ENCODE measurements around the gene ADGRG4.
"Not testable (repeated sequence)": the region's sequence is repeated elsewhere in the genome, so short reads cannot be mapped to it uniquely, and the experiment has no call there.

Gene ADGRG4

DNA sequence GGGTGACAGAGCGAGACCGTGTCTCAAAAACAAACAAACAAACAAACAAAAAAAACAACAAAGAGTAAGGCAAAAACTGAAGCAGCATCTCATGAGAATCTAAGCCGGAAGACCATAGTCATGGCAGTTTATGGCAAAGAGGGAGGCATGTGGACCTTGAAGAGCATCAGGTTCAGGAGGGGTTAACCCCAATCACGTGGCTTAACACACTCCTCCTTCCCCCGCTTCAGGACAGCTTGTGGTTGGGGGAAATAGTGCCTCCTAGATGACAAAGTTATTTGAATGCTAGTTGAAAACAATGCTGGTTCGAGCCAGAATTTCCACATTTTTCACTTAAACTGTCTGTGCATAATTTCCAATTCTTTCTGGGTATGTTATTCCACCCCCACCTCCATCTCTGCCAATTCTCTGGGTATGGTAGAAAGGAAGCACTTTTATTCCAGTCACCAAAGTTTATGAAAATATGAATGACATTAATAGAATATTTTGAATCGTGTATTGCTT lies 37.9 kb upstream of the ADGRG4 start:
- Histone ChIP-seq H3K9ac (ENCODE audit: low read depth in 1 of 2, low read length in 2 of 2) (no peak overlapping the region), H3K9me3 (ENCODE audit: control insufficient read depth in 1 of 2, low read length in 2 of 2) (no peaks in the 10 kb centered on the region), H3K4me3 (ENCODE audit: low read depth in 1 of 2, low read length in 2 of 2) (no peak overlapping the region), H3K27me3 (ENCODE audit: control insufficient read depth in 1 of 2, insufficient read depth in 2 of 2, low read length in 2 of 2) (no peaks in the 10 kb centered on the region), H3K36me3 (ENCODE audit: control insufficient read depth in 1 of 2, insufficient read depth in 2 of 2, low read length in 2 of 2) (no peaks in the 10 kb centered on the region), H3K27ac (ENCODE audit: low read depth, low read length) (no peak overlapping the region), H3K4me1 (ENCODE audit: control insufficient read depth in 1 of 2, insufficient read depth in 2 of 2, low read length in 2 of 2) (no peaks in the 10 kb centered on the region)

DNA sequence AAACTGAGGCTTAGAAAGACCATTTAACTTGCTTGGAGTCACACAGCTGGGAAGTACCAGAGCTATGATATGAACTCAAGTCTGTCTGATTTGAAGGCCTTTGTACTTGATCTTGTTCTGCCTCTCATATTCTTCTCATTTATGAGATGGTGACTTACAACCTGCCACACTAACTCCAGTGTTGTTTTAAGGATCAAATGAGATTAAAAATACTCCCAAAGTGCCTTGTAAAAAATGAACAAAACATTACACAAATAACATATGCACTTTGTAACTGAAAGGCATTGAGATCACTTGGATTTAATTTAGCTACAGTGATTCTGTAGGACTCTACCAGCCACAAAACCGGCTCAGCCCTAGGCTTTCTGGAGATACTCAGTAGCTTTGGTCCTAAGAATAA lies 33.9 kb upstream of the ADGRG4 start:
- Histone ChIP-seq H3K27ac (ENCODE audit: low read depth, low read length) (no peak overlapping the region), H3K9ac (ENCODE audit: low read depth in 1 of 2, low read length in 2 of 2) (no peak overlapping the region), H3K4me1 (ENCODE audit: control insufficient read depth in 1 of 2, insufficient read depth in 2 of 2, low read length in 2 of 2) (no peaks in the 10 kb centered on the region), H3K4me3 (ENCODE audit: low read depth in 1 of 2, low read length in 2 of 2) (no peak overlapping the region), H3K36me3 (ENCODE audit: control insufficient read depth in 1 of 2, insufficient read depth in 2 of 2, low read length in 2 of 2) (no peaks in the 10 kb centered on the region), H3K9me3 (ENCODE audit: control insufficient read depth in 1 of 2, low read length in 2 of 2) (no peaks in the 10 kb centered on the region), H3K27me3 (ENCODE audit: control insufficient read depth in 1 of 2, insufficient read depth in 2 of 2, low read length in 2 of 2) (no peaks in the 10 kb centered on the region)

DNA sequence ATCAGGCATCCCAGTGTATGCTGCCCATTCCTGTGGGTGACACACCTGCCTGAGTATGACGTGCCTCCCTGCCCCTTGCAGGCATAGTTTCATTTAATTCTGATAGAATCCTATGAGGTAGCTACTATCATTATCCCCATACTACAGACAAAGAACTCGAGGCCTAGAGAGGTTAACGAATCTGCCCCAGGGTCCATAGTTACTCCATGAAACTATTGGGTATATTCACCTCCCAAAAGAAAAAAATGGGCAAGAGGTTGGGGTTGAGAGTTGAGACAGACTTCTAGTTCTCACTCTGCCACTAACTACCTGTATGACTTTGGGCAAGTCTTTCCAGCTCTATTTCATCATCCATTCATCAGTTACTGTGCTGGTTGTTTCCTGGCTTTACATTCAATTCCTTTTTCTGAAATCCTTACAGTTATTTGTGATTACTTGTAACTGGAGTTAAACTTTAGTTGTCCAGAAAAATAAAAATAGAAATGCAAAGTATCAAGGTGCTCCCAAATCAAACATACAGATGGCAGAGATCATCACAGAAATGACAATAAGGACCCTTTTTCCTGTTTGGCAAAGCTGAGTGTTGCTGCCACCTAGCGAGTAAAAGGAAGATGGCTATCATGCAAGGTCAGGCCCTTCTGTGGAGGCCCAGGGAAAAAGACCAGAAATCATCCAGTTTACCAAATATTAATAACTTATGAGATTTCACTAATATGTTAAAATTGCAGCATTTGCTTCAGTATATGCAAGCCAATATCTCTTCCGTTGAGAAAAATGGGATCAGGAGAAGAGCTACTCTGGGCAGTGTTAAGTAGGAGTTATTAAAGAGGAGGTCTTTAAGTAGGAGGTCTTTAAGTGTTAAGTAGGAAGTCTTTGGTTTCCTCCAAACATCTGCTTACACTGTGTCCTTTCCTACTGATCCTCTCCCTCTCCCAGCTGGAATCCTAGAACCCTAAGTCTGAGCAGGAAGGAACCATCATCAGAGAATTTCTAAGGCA lies 32.4 kb upstream of the ADGRG4 start:
- Histone ChIP-seq H3K27ac (ENCODE audit: low read depth, low read length) (no peak overlapping the region), H3K27me3 (ENCODE audit: control insufficient read depth in 1 of 2, insufficient read depth in 2 of 2, low read length in 2 of 2) (no peaks in the 10 kb centered on the region)

DNA sequence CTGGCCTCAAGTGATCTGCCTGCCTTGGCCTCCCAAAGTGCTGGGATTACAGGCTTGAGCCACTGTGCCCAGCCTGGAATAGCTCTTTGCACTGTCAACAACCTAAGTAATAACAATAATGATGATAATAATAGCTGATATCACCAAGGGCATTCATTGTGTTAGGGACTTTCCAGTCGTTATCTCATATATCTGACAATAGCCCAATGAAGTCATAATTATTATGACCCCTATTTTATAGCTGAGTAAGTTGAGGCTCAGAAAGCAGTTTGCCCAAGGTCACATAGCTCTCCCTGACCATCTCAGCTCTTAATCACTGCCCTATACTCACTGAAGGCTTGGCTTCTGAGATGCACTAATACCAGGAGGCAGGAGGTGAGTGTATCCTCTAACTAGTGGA lies 30.8 kb upstream of the ADGRG4 start:
- H3K4me1 ChIP-seq (ENCODE audit: control insufficient read depth in 1 of 2, insufficient read depth in 2 of 2, low read length in 2 of 2) = peaks cover 0 to 1% of the 10 kb centered on the region in 2 donors
- H3K27me3 ChIP-seq (ENCODE audit: control insufficient read depth in 1 of 2, insufficient read depth in 2 of 2, low read length in 2 of 2) = no peaks in the 10 kb centered on the region
- no peak overlapping the region for H3K27ac ChIP-seq (ENCODE audit: low read depth, low read length)
- H3K4me3 ChIP-seq (ENCODE audit: low read depth in 1 of 2, low read length in 2 of 2) = no peak overlapping the region
- no peaks in the 10 kb centered on the region for H3K9me3 ChIP-seq (ENCODE audit: control insufficient read depth in 1 of 2, low read length in 2 of 2)
- H3K9ac ChIP-seq (ENCODE audit: low read depth in 1 of 2, low read length in 2 of 2) = no peak overlapping the region
- H3K36me3 ChIP-seq (ENCODE audit: control insufficient read depth in 1 of 2, insufficient read depth in 2 of 2, low read length in 2 of 2) = no peaks in the 10 kb centered on the region

More for the DNA sequence above, 32.4 kb upstream of the ADGRG4 start:
- Histone ChIP-seq H3K4me3 (ENCODE audit: low read depth in 1 of 2, low read length in 2 of 2) (no peak overlapping the region), H3K4me1 (ENCODE audit: control insufficient read depth in 1 of 2, insufficient read depth in 2 of 2, low read length in 2 of 2) (no peaks in the 10 kb centered on the region), H3K36me3 (ENCODE audit: control insufficient read depth in 1 of 2, insufficient read depth in 2 of 2, low read length in 2 of 2) (no peaks in the 10 kb centered on the region), H3K9me3 (ENCODE audit: control insufficient read depth in 1 of 2, low read length in 2 of 2) (no peaks in the 10 kb centered on the region), H3K9ac (ENCODE audit: low read depth in 1 of 2, low read length in 2 of 2) (no peak overlapping the region)

DNA sequence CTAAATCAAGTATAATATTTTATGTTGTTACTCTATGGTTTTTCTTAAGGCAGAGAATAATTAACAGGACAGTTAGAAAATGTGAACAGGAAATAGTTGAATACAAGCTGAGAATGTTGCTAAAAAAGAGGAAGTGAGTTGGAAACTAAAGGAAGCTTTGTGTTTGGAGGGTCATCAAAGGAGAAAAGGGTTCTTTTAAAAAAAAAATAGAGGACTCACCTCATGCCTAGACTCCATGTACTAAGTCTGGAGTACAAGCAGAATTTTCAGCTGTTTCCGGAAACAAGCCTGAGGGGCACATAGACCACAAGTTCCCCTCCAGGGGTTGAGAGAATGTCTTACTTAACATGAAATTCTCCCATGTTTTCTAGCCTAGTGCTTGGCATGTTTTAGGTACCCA lies 29.5 kb upstream of the ADGRG4 start:
- no peak overlapping the region for H3K27ac ChIP-seq (ENCODE audit: low read depth, low read length)
- H3K9ac ChIP-seq (ENCODE audit: low read depth in 1 of 2, low read length in 2 of 2) = no peak overlapping the region

DNA sequence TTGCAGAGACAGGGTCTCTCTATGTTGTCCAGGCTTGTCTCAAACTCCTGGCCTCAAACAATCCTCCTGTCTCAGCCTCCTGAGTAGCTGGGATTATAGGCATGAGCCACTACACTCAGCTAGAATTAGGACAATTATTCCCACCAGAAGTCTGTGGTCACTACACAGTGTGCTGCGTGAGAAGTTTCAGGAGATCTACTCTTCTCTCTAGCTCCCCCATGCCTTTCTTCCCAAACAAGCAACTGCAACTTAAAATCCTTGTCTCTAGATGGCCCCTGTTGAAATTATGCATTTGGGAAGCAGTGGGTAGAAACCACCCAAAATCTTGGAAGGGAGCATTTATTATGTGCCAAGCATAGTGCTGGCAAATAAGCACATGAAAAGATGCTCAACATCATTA lies 28.4 kb upstream of the ADGRG4 start:
- Histone ChIP-seq H3K36me3 (ENCODE audit: control insufficient read depth in 1 of 2, insufficient read depth in 2 of 2, low read length in 2 of 2) (no peaks in the 10 kb centered on the region), H3K27me3 (ENCODE audit: control insufficient read depth in 1 of 2, insufficient read depth in 2 of 2, low read length in 2 of 2) (no peaks in the 10 kb centered on the region), H3K4me1 (ENCODE audit: control insufficient read depth in 1 of 2, insufficient read depth in 2 of 2, low read length in 2 of 2) (peaks cover 6 to 13% of the 10 kb centered on the region in 2 donors), H3K9me3 (ENCODE audit: control insufficient read depth in 1 of 2, low read length in 2 of 2) (no peaks in the 10 kb centered on the region), H3K4me3 (ENCODE audit: low read depth in 1 of 2, low read length in 2 of 2) (no peak overlapping the region), H3K9ac (ENCODE audit: low read depth in 1 of 2, low read length in 2 of 2) (no peak overlapping the region), H3K27ac (ENCODE audit: low read depth, low read length) (no peak overlapping the region)

More for the DNA sequence above, 29.5 kb upstream of the ADGRG4 start:
- H3K9me3 ChIP-seq (ENCODE audit: control insufficient read depth in 1 of 2, low read length in 2 of 2) = no peaks in the 10 kb centered on the region
- no peak overlapping the region for H3K4me3 ChIP-seq (ENCODE audit: low read depth in 1 of 2, low read length in 2 of 2)
- peaks cover 6 to 13% of the 10 kb centered on the region in 2 donors for H3K4me1 ChIP-seq (ENCODE audit: control insufficient read depth in 1 of 2, insufficient read depth in 2 of 2, low read length in 2 of 2)
- no peaks in the 10 kb centered on the region for H3K27me3 ChIP-seq (ENCODE audit: control insufficient read depth in 1 of 2, insufficient read depth in 2 of 2, low read length in 2 of 2)
- no peaks in the 10 kb centered on the region for H3K36me3 ChIP-seq (ENCODE audit: control insufficient read depth in 1 of 2, insufficient read depth in 2 of 2, low read length in 2 of 2)

DNA sequence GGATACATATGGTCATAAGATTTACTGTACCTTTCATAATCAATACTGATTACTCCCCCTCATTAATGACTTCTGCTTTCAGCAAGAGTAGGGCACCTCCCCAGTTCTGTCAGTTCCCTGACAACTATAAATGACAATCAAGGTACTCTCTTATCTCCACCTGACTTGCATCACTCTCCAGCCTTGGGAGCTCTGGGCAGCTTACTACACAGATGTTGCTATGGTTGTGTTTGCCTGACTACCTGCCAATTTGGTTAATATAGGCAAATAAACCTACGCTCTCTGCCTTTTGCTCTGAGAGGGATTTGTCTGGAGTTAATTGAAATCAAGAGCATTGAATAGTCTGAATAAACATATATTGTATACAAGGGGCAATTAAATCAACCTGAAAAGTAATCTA lies 26.8 kb upstream of the ADGRG4 start:
- no peak overlapping the region for H3K4me3 ChIP-seq (ENCODE audit: low read depth in 1 of 2, low read length in 2 of 2)
- no peaks in the 10 kb centered on the region for H3K9me3 ChIP-seq (ENCODE audit: control insufficient read depth in 1 of 2, low read length in 2 of 2)
- H3K36me3 ChIP-seq (ENCODE audit: control insufficient read depth in 1 of 2, insufficient read depth in 2 of 2, low read length in 2 of 2) = no peaks in the 10 kb centered on the region
- H3K4me1 ChIP-seq (ENCODE audit: control insufficient read depth in 1 of 2, insufficient read depth in 2 of 2, low read length in 2 of 2) = peaks cover 6 to 13% of the 10 kb centered on the region in 2 donors
- H3K27me3 ChIP-seq (ENCODE audit: control insufficient read depth in 1 of 2, insufficient read depth in 2 of 2, low read length in 2 of 2) = no peaks in the 10 kb centered on the region
- H3K9ac ChIP-seq (ENCODE audit: low read depth in 1 of 2, low read length in 2 of 2) = no peak overlapping the region
- H3K27ac ChIP-seq (ENCODE audit: low read depth, low read length) = no peak overlapping the region

DNA sequence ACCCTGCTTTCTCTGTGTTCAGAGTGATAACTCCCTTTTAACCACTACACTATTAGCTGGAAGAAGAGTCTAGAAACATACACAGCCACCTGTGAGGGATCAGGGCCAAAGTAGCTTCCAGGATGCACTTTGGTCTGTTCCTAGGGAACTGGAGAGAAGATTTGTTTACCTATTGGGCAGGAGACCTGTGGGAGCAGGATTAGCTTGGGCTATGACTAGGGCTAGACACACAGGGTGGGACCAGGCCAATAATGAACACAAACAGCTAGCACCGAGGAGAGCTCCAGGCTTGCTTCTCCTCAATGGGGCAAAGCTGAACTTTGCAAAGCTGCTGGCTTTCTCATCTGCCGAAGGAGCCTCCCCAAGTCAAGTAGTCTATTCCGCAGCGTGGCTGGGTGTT lies 25.2 kb upstream of the ADGRG4 start:
- Histone ChIP-seq H3K4me1 (ENCODE audit: control insufficient read depth in 1 of 2, insufficient read depth in 2 of 2, low read length in 2 of 2) (peaks cover 6 to 13% of the 10 kb centered on the region in 2 donors), H3K9ac (ENCODE audit: low read depth in 1 of 2, low read length in 2 of 2) (no peak overlapping the region), H3K27me3 (ENCODE audit: control insufficient read depth in 1 of 2, insufficient read depth in 2 of 2, low read length in 2 of 2) (no peaks in the 10 kb centered on the region), H3K36me3 (ENCODE audit: control insufficient read depth in 1 of 2, insufficient read depth in 2 of 2, low read length in 2 of 2) (no peaks in the 10 kb centered on the region), H3K4me3 (ENCODE audit: low read depth in 1 of 2, low read length in 2 of 2) (no peak overlapping the region), H3K27ac (ENCODE audit: low read depth, low read length) (no peak overlapping the region), H3K9me3 (ENCODE audit: control insufficient read depth in 1 of 2, low read length in 2 of 2) (no peaks in the 10 kb centered on the region)

DNA sequence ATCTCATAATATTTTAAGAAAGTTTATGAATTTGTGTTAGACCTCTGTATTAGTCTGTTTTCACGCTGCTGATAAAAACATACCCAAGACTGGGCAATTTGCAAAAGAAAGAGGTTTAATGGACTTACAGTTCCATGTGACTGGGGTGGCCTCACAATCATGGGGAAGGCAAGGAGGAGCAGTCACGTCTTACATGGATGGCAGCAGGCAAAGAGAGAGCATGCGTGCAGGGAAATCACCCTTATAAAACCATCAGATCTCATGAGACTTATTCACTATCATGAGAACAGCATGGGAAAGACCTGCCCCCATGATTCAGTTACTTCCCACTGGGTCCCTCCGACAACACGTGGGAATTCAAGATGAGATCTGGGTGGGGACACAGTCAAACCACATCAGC lies 14.4 kb upstream of the ADGRG4 start:
- not testable (repeated sequence) for H3K4me1 ChIP-seq (ENCODE audit: control insufficient read depth in 1 of 2, insufficient read depth in 2 of 2, low read length in 2 of 2); H3K27me3 ChIP-seq (ENCODE audit: control insufficient read depth in 1 of 2, insufficient read depth in 2 of 2, low read length in 2 of 2); H3K9ac ChIP-seq (ENCODE audit: low read depth in 1 of 2, low read length in 2 of 2); H3K36me3 ChIP-seq (ENCODE audit: control insufficient read depth in 1 of 2, insufficient read depth in 2 of 2, low read length in 2 of 2); H3K4me3 ChIP-seq (ENCODE audit: low read depth in 1 of 2, low read length in 2 of 2); H3K9me3 ChIP-seq (ENCODE audit: control insufficient read depth in 1 of 2, low read length in 2 of 2); H3K27ac ChIP-seq (ENCODE audit: low read depth, low read length)

DNA sequence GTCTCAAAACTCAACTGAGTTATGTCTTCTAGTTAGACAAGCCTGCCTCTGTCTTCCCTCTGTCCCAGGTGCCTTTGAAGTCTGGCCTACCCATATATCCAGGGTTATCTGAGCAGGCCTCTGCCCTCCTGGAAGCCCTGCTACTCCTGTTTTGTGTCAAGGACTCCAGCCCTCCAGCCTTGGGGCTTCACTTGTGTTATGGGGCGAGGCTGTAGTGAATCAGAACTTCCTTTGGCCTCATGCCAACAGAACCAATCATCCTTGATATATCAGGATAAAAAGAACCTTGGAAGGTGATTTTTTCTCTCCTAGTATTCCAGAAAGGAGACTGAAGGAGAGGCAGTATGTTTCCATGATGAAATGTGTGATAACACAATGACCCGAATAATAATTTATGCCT lies 8.9 kb upstream of the ADGRG4 start:
- H3K27me3 ChIP-seq (ENCODE audit: control insufficient read depth in 1 of 2, insufficient read depth in 2 of 2, low read length in 2 of 2) = no peaks in the 10 kb centered on the region
- H3K9me3 ChIP-seq (ENCODE audit: control insufficient read depth in 1 of 2, low read length in 2 of 2) = no peaks in the 10 kb centered on the region
- H3K4me3 ChIP-seq (ENCODE audit: low read depth in 1 of 2, low read length in 2 of 2) = no peak overlapping the region
- H3K36me3 ChIP-seq (ENCODE audit: control insufficient read depth in 1 of 2, insufficient read depth in 2 of 2, low read length in 2 of 2) = no peaks in the 10 kb centered on the region
- H3K27ac ChIP-seq (ENCODE audit: low read depth, low read length) = no peak overlapping the region
- H3K4me1 ChIP-seq (ENCODE audit: control insufficient read depth in 1 of 2, insufficient read depth in 2 of 2, low read length in 2 of 2) = no peaks in the 10 kb centered on the region
- no peak overlapping the region for H3K9ac ChIP-seq (ENCODE audit: low read depth in 1 of 2, low read length in 2 of 2)

All from duodenal mucosa (tissue), 2 donors.